ENCODE results near the gene MYO15A. TPM values are rescaled to one million over a fixed set of nuclear protein-coding genes. Genes with fewer than 3 reads are reported as not detected.

Gene MYO15A
- polyA plus RNA-seq (2012; ENCODE audit: insufficient read length, low read depth), result 0.34 TPM

- TF ChIP-seq SIN3A (IDR thresholded peaks at IDR 0.05; ENCODE audit: borderline replicate concordance, insufficient read depth, low read length), result no peak
- TF ChIP-seq REST (IDR thresholded peaks at IDR 0.05; ENCODE audit: insufficient read depth in 1 of 2, low read depth in 2 of 2, low read length in 2 of 2), result no peak
- TF ChIP-seq POLR2AphosphoS5 (IDR thresholded peaks at IDR 0.05; ENCODE audit: low read depth, low read length), result no peak; the same call in 1 of the 2 replicates
- no peak for TF ChIP-seq TAF1 (IDR thresholded peaks at IDR 0.05; ENCODE audit: borderline replicate concordance, insufficient read depth, low read length)
These were observed at the start of gene MYO15A for GRCh38 chr17:18108401-18109312. TSS of gene MYO15A (plus strand) at chr17:18108756. CDS start at chr17:18118801, 10,045 bp downstream.

- no peak for TF ChIP-seq SIN3A (IDR thresholded peaks at IDR 0.05; ENCODE audit: borderline replicate concordance, insufficient read depth, low read length)
- no peak for TF ChIP-seq TAF1 (IDR thresholded peaks at IDR 0.05; ENCODE audit: borderline replicate concordance, insufficient read depth, low read length)
- no peak for TF ChIP-seq POLR2AphosphoS5 (IDR thresholded peaks at IDR 0.05; ENCODE audit: low read depth, low read length)
- no peak for TF ChIP-seq REST (IDR thresholded peaks at IDR 0.05; ENCODE audit: insufficient read depth in 1 of 2, low read depth in 2 of 2, low read length in 2 of 2)
- TF ChIP-seq FOXP2 (optimal IDR thresholded peaks at IDR 0.05; ENCODE audit: borderline replicate concordance, extremely low read depth, extremely low read length, insufficient read depth), result no peak
These were observed 49.3 kb upstream of the MYO15A start for GRCh38 chr17:18059283-18059682.

GRCh38 chr17:18064053-18064452, 44.5 kb upstream of the MYO15A start:
- no peak for TF ChIP-seq FOXP2 (optimal IDR thresholded peaks at IDR 0.05; ENCODE audit: borderline replicate concordance, extremely low read depth, extremely low read length, insufficient read depth)
- TF ChIP-seq TAF1 (IDR thresholded peaks at IDR 0.05; ENCODE audit: borderline replicate concordance, insufficient read depth, low read length), result no peak
- no peak for TF ChIP-seq POLR2AphosphoS5 (IDR thresholded peaks at IDR 0.05; ENCODE audit: low read depth, low read length)
- TF ChIP-seq REST (IDR thresholded peaks at IDR 0.05; ENCODE audit: insufficient read depth in 1 of 2, low read depth in 2 of 2, low read length in 2 of 2), result no peak
- TF ChIP-seq SIN3A (IDR thresholded peaks at IDR 0.05; ENCODE audit: borderline replicate concordance, insufficient read depth, low read length), result no peak

GRCh38 chr17:18065546-18065945, 43.0 kb upstream of the MYO15A start:
- TF ChIP-seq REST (IDR thresholded peaks at IDR 0.05; ENCODE audit: insufficient read depth in 1 of 2, low read depth in 2 of 2, low read length in 2 of 2) (no peak), POLR2AphosphoS5 (IDR thresholded peaks at IDR 0.05; ENCODE audit: low read depth, low read length) (no peak), TAF1 (IDR thresholded peaks at IDR 0.05; ENCODE audit: borderline replicate concordance, insufficient read depth, low read length) (no peak), SIN3A (IDR thresholded peaks at IDR 0.05; ENCODE audit: borderline replicate concordance, insufficient read depth, low read length) (no peak), FOXP2 (optimal IDR thresholded peaks at IDR 0.05; ENCODE audit: borderline replicate concordance, extremely low read depth, extremely low read length, insufficient read depth) (no peak)

All from PFSK-1 (cell line).